ENCODE results near the gene CTDSP2. TPM values are rescaled to one million over a fixed set of nuclear protein-coding genes. Genes with fewer than 3 reads are reported as not detected.
A peak's percentile ranks its signal among the peaks of the same experiment; 100 is the strongest.

Gene CTDSP2
- total RNA-seq, 1 experiment from 2014 or later, result 117 TPM

DNA sequence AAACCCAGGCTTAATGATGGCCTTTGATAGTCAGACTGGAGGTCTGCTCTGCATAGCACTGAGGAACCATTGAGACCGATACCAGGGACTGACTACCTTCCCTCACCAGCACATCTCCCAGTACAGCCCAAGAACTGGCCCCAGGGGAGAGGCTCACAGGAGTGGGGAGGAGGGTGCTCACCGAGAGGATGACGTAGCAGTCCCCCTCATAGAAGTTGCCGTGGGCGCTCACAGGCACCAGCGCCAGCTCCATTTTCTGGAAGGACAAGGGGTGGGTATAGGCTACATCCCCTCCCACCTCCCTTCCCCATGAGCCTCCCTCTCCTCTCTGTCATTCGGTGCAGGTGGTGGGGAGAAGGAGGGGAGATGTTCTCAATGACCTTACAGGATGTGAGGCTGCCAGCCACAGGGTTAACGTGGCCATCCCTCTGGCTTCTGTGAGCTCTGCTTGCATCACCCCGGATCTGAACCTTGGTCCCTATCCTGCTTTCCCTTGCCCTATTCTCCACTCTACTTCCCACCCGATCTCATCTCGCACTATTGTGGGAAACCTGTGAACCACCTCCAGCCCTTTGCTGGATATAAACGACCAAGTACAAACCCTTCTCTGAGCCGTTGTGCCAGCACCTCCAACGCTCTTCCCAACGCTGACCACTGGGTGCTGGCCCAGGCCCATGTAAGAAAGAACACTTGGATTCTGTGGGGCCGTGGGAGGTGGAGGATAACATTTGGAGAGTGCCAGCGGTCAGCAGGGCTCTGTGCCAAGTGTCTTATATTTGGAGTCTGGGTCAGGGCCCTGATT is 32.4 kb downstream of the CTDSP2 start:
- no peak overlapping the region for H3K27ac Mint-ChIP-seq (ENCODE audit: unreplicated experiment)
- TF ChIP-seq CTCF (IDR thresholded peaks at IDR 0.05; ENCODE audit: unreplicated experiment), result no peak
- peaks cover 18% of the 10 kb centered on the region for H3K36me3 Mint-ChIP-seq (ENCODE audit: insufficient read depth, unreplicated experiment)
- DNase-seq, result no peak
- peaks cover 17% of the 10 kb centered on the region for H3K4me1 Mint-ChIP-seq (ENCODE audit: low read depth, unreplicated experiment)
- no peaks in the 10 kb centered on the region for H3K9me3 Mint-ChIP-seq (ENCODE audit: low read depth, unreplicated experiment)
- no peak overlapping the region for H3K4me3 Mint-ChIP-seq (ENCODE audit: low read depth, unreplicated experiment)
- intact Hi-C loops (cut with micrococcal nuclease; ENCODE audit: unreplicated experiment), result no loop called here
- BruUV-seq (replicated peaks), result no TSS peak
- no peaks in the 10 kb centered on the region for H3K27me3 Mint-ChIP-seq (ENCODE audit: unreplicated experiment)
- CTCF ChIA-PET, result interaction anchor here (0.7 kb wide), 1 partner anchor 216 kb away, joined by 3 read pairs; no protein-coding TSS in a partner anchor

GRCh38 chr12:57813111-57813970 is 33.2 kb downstream of the CTDSP2 start:
- no TSS peak for BruUV-seq (replicated peaks)
- DNase-seq, result no peak
- no peaks in the 10 kb centered on the region for H3K9me3 Mint-ChIP-seq (ENCODE audit: low read depth, unreplicated experiment)
- peaks cover 9% of the 10 kb centered on the region for H3K4me1 Mint-ChIP-seq (ENCODE audit: low read depth, unreplicated experiment)
- H3K36me3 Mint-ChIP-seq (ENCODE audit: insufficient read depth, unreplicated experiment), result peaks cover 10% of the 10 kb centered on the region
- intact Hi-C loops (cut with micrococcal nuclease; ENCODE audit: unreplicated experiment), result no loop called here
- no peaks in the 10 kb centered on the region for H3K27me3 Mint-ChIP-seq (ENCODE audit: unreplicated experiment)
- H3K4me3 Mint-ChIP-seq (ENCODE audit: low read depth, unreplicated experiment), result no peak overlapping the region
- CTCF ChIA-PET, result no interaction called here
- H3K27ac Mint-ChIP-seq (ENCODE audit: unreplicated experiment), result no peak overlapping the region
- TF ChIP-seq CTCF (IDR thresholded peaks at IDR 0.05; ENCODE audit: unreplicated experiment), result no peak

DNA sequence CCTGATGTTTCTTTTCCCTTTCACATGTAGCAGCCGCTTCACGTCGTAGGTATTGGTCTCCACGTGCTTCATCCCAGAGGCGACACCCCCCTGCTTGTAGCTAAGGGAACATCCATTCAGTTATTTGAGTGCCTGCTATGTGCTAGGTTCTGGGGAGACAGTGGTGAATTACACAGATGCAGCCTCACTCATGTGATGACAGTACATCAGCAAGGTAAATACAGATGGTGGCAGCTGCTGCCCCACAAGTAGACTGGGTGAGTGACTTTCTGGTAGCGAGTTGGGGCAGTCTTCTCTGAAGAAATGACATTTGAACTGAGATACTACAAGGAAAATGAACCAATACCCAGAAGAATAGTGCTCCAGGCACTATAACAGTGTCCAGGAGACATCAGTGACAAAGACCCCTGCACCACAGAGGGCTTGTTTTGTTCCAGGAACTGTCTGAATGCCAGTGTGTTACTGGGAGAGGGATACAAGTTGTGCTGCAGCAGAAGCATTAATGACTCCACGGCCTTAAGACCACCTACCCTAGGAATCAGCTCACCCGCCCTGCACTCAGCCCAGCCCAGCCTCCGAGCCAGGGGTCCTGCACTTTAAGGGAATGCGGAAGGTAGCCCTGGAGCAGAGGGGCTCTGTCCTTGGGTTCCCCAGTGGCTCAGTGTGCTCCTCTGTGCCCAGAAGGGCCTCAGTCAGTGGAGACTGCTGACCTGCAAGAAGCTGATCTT is 35.3 kb downstream of the CTDSP2 start:
- intact Hi-C loops (cut with micrococcal nuclease; ENCODE audit: unreplicated experiment), result no loop called here
- Mint-ChIP-seq H3K27me3 (ENCODE audit: unreplicated experiment) (no peaks in the 10 kb centered on the region), H3K9me3 (ENCODE audit: low read depth, unreplicated experiment) (no peaks in the 10 kb centered on the region), H3K4me3 (ENCODE audit: low read depth, unreplicated experiment) (no peak overlapping the region), H3K27ac (ENCODE audit: unreplicated experiment) (no peak overlapping the region), H3K4me1 (ENCODE audit: low read depth, unreplicated experiment) (peaks cover 9% of the 10 kb centered on the region), H3K36me3 (ENCODE audit: insufficient read depth, unreplicated experiment) (peaks cover 15% of the 10 kb centered on the region)
- TF ChIP-seq CTCF (IDR thresholded peaks at IDR 0.05; ENCODE audit: unreplicated experiment), result no peak
- BruUV-seq (replicated peaks), result no TSS peak
- no peak for DNase-seq
- CTCF ChIA-PET, result interaction anchor here (0.6 kb wide), 1 partner anchor 36 kb away, joined by 3 read pairs; no protein-coding TSS in a partner anchor

DNA sequence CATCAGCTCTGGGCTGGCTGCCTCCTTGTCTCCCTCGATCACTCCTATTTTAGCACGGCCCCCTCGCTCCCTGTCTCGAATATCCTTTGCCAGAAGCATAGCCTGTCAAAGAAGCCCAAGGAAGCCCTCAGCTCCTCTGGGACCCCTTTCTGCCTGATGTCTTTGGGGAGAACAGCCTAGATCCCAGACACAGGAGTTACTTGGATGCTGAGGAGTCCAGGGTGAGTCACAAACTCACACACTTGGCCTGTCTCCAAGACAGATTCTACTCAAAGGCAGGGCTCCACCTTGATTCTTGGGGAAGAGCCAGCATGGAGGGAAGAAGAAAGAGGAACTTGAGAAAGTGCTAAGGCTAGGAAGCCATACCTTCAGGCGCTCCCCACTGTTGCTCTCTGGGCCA is 36.1 kb downstream of the CTDSP2 start:
- Mint-ChIP-seq H3K36me3 (ENCODE audit: insufficient read depth, unreplicated experiment) (peaks cover 15% of the 10 kb centered on the region), H3K9me3 (ENCODE audit: low read depth, unreplicated experiment) (no peaks in the 10 kb centered on the region), H3K27ac (ENCODE audit: unreplicated experiment) (no peak overlapping the region), H3K4me3 (ENCODE audit: low read depth, unreplicated experiment) (no peak overlapping the region), H3K27me3 (ENCODE audit: unreplicated experiment) (no peaks in the 10 kb centered on the region), H3K4me1 (ENCODE audit: low read depth, unreplicated experiment) (peaks cover 9% of the 10 kb centered on the region)
- DNase-seq, result peak; percentile 27
- CTCF ChIA-PET, result interaction anchor here (0.6 to 1.1 kb wide), 2 partner anchors 8 to 35 kb away, joined by 3 to 4 read pairs; partner anchors contain the start of gene AVIL
- no peak for TF ChIP-seq CTCF (IDR thresholded peaks at IDR 0.05; ENCODE audit: unreplicated experiment)
- intact Hi-C loops (cut with micrococcal nuclease; ENCODE audit: unreplicated experiment), result no loop called here
- no TSS peak for BruUV-seq (replicated peaks)

Measured in Calu3 (cell line).